PC-9 (cell line): Measurements from ENCODE around the gene RNU6-1.

Experiments
- EZH2 ChIP-seq: fragments of 200-600 bp; sonication (generic); IDR thresholded peaks from 2 replicates; pipeline ENCODE4 v1.8.0; 2017; ENCODE audit warnings: antibody characterized with exemption, low read depth
- TF ChIP-seq, protein P1 (sequence below): fragments of 200-600 bp; sonication (generic); conservative IDR thresholded peaks from 2 replicates; pipeline ENCODE4 v1.6.1; 2017; ENCODE audit warnings: mixed run types, antibody characterized with exemption, mild to moderate bottlenecking, moderate library complexity

DNA sequence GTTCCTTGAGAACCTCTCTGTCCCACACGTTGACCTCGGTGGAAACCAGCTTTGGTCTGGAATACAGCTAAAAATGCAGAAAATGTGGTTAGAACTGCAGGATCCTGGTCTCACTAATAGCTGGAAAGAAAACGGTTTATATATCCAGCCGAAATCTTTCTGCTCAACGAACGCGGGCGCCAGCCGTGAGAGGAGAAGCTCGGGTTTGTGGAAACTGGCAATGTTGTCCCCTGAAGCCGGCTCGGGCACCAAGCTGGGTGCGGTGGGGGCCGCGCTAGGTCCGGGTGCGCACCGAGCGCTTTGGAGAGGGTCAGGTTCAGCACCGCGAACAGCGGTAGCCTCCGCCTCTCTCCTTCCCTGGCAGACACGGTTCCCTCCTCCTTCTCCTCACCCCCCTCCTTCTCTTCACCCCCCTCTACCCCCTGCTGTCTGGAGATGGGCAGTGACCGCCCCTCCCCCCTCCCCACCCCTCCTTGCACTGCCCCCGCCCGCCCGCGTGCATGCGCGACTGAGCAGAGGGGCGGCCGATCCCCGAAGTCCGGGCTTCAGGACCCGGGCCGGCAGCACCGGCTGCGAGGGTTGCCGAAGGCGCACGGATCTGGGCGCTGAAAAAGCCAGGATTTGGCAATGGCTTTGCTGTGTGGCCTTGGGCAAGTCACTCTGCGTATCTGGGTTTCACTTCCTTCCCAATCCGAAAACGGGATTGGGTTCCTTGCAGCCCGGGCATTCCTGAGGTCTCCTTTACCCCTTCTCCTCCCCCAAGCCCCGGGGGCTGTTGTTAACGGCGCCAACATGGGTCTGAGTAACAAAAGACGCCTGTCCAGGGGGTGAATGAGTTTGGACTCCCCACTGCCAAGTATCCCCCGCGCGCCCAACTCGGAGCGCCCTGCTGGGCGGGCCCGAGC, 14.6 kb downstream of the RNU6-1 start, which contains the start of gene SKOR1:
- TF ChIP-seq, protein P1, sequence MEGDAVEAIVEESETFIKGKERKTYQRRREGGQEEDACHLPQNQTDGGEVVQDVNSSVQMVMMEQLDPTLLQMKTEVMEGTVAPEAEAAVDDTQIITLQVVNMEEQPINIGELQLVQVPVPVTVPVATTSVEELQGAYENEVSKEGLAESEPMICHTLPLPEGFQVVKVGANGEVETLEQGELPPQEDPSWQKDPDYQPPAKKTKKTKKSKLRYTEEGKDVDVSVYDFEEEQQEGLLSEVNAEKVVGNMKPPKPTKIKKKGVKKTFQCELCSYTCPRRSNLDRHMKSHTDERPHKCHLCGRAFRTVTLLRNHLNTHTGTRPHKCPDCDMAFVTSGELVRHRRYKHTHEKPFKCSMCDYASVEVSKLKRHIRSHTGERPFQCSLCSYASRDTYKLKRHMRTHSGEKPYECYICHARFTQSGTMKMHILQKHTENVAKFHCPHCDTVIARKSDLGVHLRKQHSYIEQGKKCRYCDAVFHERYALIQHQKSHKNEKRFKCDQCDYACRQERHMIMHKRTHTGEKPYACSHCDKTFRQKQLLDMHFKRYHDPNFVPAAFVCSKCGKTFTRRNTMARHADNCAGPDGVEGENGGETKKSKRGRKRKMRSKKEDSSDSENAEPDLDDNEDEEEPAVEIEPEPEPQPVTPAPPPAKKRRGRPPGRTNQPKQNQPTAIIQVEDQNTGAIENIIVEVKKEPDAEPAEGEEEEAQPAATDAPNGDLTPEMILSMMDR: no peak
- TF ChIP-seq EZH2: no peak
